Measurements from ENCODE around the gene GUK1.

GUK1 gene

GRCh38 chr1:228176461-228177182 lies 36.5 kb downstream of the GUK1 start:
- POLR2A ChIA-PET, result no interaction called here
- no peak for DNase-seq (ENCODE audit: extremely low spot score)
- no peak for TF ChIP-seq CTCF (IDR thresholded peaks at IDR 0.05; ENCODE audit: control extremely low read depth, extremely low read depth, low read depth, missing control alignments)
- CTCF ChIA-PET, result interaction anchor here (0.9 to 3.0 kb wide), 4 partner anchors 10 to 41 kb away, joined by 3 to 19 read pairs (median 4); partner anchors contain the start of gene IBA57

GRCh38 chr1:228177183-228177475 lies 37.0 kb downstream of the GUK1 start:
- POLR2A ChIA-PET, result no interaction called here
- no peak for TF ChIP-seq CTCF (IDR thresholded peaks at IDR 0.05; ENCODE audit: control extremely low read depth, extremely low read depth, low read depth, missing control alignments)

DNA sequence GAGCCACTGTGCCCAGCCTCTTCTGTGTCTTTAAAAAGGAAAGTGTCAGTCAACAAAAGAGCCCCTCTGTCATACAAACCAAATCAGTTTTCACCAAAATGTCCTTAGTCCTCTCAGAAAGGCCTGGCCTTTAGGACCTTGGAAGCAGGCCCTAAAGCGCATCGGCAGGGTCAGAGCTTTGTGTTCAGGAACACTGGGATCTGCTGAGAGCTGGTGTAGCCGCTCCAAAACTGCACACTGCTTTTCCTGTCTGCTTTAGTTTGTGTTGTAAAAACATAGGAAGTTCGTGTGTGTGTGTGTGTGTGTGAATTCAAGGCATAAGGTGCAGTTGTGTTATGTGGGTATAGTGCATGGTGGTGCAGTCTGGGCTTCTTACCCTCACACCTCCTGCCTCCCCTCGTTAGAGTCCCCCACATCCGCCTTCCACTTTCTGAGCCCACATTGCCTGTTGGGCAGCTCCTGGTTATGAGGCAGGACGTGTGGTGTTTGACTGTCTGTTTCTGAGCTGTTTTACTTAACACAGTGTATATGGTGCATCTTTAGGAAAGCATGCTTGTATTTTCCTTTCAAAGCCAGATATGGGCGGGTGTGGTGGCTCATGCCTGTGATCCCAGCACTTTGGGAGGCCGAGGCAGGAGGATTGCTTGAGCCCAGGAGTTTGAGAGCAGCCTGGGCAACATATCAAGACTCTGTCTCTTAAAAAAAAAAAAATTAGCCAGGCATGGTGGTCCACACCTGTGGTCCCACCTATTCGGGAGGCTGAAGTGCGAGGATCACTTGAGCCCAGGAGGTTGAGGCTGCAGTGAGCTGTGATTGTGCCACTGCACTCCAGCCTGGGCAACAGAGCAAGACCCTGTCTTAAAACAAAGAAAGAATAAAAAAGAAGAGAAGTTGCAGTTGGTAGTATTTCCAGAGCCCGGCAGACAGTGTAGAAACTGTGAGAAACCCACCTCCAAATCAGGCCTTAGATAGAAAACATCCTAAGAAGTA lies 37.9 kb downstream of the GUK1 start:
- CTCF ChIA-PET, result interaction anchor here (1.2 to 3.0 kb wide), 3 partner anchors 12 to 13 kb away, joined by 4 to 19 read pairs (median 5); partner anchors contain the start of gene IBA57
- DNase-seq (ENCODE audit: extremely low spot score), result no peak
- POLR2A ChIA-PET, result no interaction called here
- no peak for TF ChIP-seq CTCF (IDR thresholded peaks at IDR 0.05; ENCODE audit: control extremely low read depth, extremely low read depth, low read depth, missing control alignments)

More at GRCh38 chr1:228177183-228177475, 37.0 kb downstream of the GUK1 start:
- CTCF ChIA-PET, result interaction anchor here (0.9 to 3.0 kb wide), 4 partner anchors 11 to 40 kb away, joined by 3 to 19 read pairs (median 4); partner anchors contain the start of gene IBA57
- no peak for DNase-seq (ENCODE audit: extremely low spot score)

DNA sequence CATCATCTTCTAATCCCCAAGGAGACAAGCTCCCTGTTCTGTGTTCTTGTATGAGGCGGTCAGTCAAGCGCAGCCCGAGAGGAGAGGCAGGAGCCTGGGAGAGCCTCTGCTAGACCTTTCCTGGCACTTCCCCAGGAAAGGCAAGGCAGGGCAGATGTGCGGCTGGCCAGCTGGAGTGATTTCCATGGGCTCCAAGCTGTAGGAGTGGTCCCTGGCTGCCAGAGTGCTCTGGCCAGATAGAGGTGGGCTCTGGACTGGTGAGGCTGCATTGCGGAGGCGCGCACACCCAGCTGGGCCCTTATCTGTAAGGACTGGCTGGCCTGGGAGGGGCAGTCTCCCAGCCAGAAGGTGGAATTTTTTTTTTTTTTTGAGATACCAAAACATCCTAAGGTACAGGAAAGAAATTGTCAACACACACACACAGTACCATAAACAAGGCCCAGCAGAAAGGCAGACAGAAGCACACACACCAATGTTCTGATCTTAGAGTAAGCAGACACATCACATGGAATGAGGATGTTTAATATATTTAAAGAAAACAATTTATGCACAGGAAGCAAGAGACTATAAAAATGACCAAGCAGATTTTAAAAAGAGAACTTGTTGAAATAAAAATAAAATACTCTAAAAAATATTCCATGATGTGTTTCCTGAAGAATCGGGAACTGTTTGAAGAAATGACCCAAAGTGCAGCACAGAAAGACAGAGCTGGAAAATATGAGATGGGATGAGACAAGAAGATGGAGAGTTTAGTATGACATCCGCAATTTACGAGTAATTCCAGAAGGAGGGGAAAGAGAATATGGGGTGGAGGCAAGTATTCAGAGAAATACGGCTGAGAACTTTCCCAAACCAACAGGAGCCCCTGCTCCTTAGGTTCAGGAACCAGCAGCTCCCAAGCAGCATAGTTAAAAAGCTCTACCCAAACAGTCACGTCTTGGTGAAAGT lies 38.9 kb downstream of the GUK1 start:
- DNase-seq (ENCODE audit: extremely low spot score), result no peak
- ChIA-PET POLR2A (no interaction called here), CTCF (interaction anchor here (0.9 to 3.0 kb wide), 3 partner anchors 9 to 14 kb away, joined by 3 to 19 read pairs (median 5); partner anchors contain the start of gene IBA57)
- no peak for TF ChIP-seq CTCF (IDR thresholded peaks at IDR 0.05; ENCODE audit: control extremely low read depth, extremely low read depth, low read depth, missing control alignments)

DNA sequence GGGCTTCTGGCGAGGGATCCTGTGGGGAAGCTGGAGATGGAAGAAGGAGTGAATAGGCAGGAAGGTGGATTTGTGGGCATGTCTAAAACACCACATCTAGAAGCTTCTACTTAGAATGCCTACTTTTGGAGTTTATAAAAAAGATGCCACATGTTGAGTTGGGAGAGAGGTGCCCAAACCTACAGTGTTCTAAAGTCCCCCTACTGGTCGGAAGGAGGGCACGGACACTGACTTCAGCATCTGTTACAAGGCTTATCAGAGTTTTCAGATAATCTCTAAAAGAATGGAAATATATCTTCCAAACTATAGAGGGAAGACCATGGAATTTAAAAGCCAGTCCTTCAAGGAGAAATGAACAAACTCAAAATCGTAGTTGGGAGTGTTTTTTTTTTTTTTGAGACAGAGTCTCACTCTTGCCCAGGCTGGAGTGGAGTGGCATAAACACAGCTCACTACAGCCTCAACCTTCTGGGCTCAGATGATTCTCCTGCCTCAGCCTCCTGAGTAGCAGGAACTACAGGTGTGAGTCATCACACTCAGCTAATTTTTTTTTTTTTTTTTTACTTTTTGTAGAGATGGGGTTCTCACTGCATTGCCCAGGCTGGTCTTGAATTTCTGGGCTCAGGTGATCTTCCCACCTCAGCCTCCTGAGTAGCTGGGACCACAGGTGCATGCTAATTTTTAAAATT lies 40.3 kb downstream of the GUK1 start:
- TF ChIP-seq CTCF (IDR thresholded peaks at IDR 0.05; ENCODE audit: control extremely low read depth, extremely low read depth, low read depth, missing control alignments), result peak; percentile 10
- no peak for DNase-seq (ENCODE audit: extremely low spot score)
- ChIA-PET CTCF (interaction anchor here (1.2 kb wide), 1 partner anchor 181 kb away, joined by 3 read pairs; no protein-coding TSS in a partner anchor), POLR2A (no interaction called here)
